OCI-LY3 (cell line): ENCODE results near the gene DHX15.

Experiments
- H2AFZ ChIP-seq: fragments of 200-600, 300-600 bp; shearing (Covaris generic); 2 replicates; pipeline ENCODE4 v1.6.0; 2014; ENCODE audit warnings: antibody characterized with exemption, low read depth, low read length
- H3K27ac ChIP-seq: fragments of 200-600, 300-600 bp; sonication (generic); 2 replicates; pipeline ENCODE4 v1.5.1; 2014; ENCODE audit warnings: mild to moderate bottlenecking, low read length, moderate library complexity, mixed read lengths
- H3K27me3 ChIP-seq: fragments of 200-600, 300-600 bp; sonication (generic); 2 replicates; pipeline ENCODE4 v1.6.1; 2014; ENCODE audit warnings: low read depth, low read length, mixed read lengths
- H3K36me3 ChIP-seq: fragments of 200-600, 300-600 bp; sonication (generic); replicated peaks from 2 replicates; pipeline ENCODE3; 2014; ENCODE audit warnings: low read depth, low read length, mixed read lengths
- H3K4me1 ChIP-seq: fragments of 300-600, 200-600 bp; sonication (generic); 2 replicates; pipeline ENCODE4 v1.6.1; 2014; ENCODE audit warnings: low read length, mixed read lengths
- H3K4me2 ChIP-seq: fragments of 200-600, 300-600 bp; sonication (generic); 2 replicates; pipeline ENCODE4 v1.6.1; 2014; ENCODE audit warnings: low read length, mixed read lengths
- H3K4me3 ChIP-seq: fragments of 300-600, 200-600 bp; sonication (generic); 2 replicates; pipeline ENCODE4 v1.5.1; 2014; ENCODE audit warnings: antibody characterized with exemption, mild to moderate bottlenecking, low read length, moderate library complexity
- H3K79me2 ChIP-seq: fragments of 300-600, 200-600 bp; shearing (Covaris generic); 2 replicates; pipeline ENCODE4 v1.6.1; 2014; ENCODE audit warnings: mild to moderate bottlenecking, low read length, mixed read lengths
- H3K9ac ChIP-seq: fragments of 300-600, 200-600 bp; shearing (Covaris generic); 2 replicates; pipeline ENCODE4 v1.6.0; 2014; ENCODE audit warnings: mild to moderate bottlenecking, low read length, moderate library complexity
- H3K9me3 ChIP-seq: fragments of 200-600, 300-600 bp; shearing (Covaris generic); 2 replicates; pipeline ENCODE4 v1.6.1; 2014; ENCODE audit warnings: low read length, mixed read lengths; ENCODE audit not compliant: insufficient read depth
- H4K20me1 ChIP-seq: fragments of 200-600, 300-600 bp; sonication (generic); 2 replicates; pipeline ENCODE4 v1.6.1; 2016; ENCODE audit warnings: low read length, mixed read lengths; ENCODE audit not compliant: insufficient read depth
- EZH2phosphoT487 ChIP-seq: fragments of 200-600 bp; shearing (Covaris generic); IDR thresholded peaks from 2 replicates; pipeline ENCODE4 v1.6.1; 2018; ENCODE audit warnings: antibody characterized with exemption, mixed run types, low read depth
- TF ChIP-seq, protein P1 (sequence below): fragments of 200-600, 300-600 bp; sonication (generic); IDR thresholded peaks from 2 replicates; pipeline ENCODE4 v1.5.1; 2014; ENCODE audit warnings: antibody characterized with exemption, low read length, low read depth

The DHX15 gene

GRCh38 chr4:24514808-24515207 is 69.5 kb downstream of the DHX15 start:
- peaks cover 15% of the 10 kb centered on the region for H3K79me2 ChIP-seq
- H3K27ac ChIP-seq: no peak overlapping the region
- no peaks in the 10 kb centered on the region for H3K27me3 ChIP-seq
- H3K4me2 ChIP-seq: no peak overlapping the region
- no peak overlapping the region for H3K9ac ChIP-seq
- no peak for TF ChIP-seq EZH2phosphoT487
- TF ChIP-seq, protein P1, sequence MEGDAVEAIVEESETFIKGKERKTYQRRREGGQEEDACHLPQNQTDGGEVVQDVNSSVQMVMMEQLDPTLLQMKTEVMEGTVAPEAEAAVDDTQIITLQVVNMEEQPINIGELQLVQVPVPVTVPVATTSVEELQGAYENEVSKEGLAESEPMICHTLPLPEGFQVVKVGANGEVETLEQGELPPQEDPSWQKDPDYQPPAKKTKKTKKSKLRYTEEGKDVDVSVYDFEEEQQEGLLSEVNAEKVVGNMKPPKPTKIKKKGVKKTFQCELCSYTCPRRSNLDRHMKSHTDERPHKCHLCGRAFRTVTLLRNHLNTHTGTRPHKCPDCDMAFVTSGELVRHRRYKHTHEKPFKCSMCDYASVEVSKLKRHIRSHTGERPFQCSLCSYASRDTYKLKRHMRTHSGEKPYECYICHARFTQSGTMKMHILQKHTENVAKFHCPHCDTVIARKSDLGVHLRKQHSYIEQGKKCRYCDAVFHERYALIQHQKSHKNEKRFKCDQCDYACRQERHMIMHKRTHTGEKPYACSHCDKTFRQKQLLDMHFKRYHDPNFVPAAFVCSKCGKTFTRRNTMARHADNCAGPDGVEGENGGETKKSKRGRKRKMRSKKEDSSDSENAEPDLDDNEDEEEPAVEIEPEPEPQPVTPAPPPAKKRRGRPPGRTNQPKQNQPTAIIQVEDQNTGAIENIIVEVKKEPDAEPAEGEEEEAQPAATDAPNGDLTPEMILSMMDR: peak; percentile 27; the same call in 1 of the 2 replicates
- no peaks in the 10 kb centered on the region for H3K4me1 ChIP-seq
- H2AFZ ChIP-seq: no peak overlapping the region
- peaks cover 54% of the 10 kb centered on the region for H3K36me3 ChIP-seq
- no peak overlapping the region for H3K4me3 ChIP-seq
- H3K9me3 ChIP-seq: no peaks in the 10 kb centered on the region
- H4K20me1 ChIP-seq: peaks cover 22% of the 10 kb centered on the region

DNA sequence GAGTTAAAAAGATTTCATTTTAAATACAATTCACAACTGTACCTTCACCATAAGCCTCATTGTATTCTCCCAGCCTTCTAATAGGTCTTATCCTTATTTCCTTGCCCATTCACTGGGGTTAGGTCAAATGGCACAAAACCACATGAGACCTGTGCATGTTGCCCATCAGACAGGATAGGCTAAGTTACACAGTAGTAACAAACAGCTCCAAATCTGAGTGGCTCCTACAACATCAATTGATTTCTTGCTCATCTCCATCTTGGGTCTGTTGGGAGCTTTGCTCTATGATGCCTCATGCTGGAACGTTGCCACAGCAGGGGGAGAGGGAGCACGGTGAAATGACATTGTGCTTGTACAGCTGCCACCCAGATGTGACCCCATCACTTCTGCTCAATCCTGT is 70.6 kb downstream of the DHX15 start:
- Histone ChIP-seq H3K36me3 (peaks cover 52% of the 10 kb centered on the region), H2AFZ (no peak overlapping the region), H3K27ac (no peak overlapping the region), H3K4me2 (no peak overlapping the region), H3K4me3 (no peak overlapping the region), H4K20me1 (peaks cover 19% of the 10 kb centered on the region), H3K9me3 (no peaks in the 10 kb centered on the region), H3K9ac (no peak overlapping the region), H3K79me2 (peaks cover 8% of the 10 kb centered on the region; the same call in 1 of the 2 replicates), H3K27me3 (no peaks in the 10 kb centered on the region), H3K4me1 (no peaks in the 10 kb centered on the region)
- no peak for TF ChIP-seq EZH2phosphoT487
- TF ChIP-seq, protein P1: no peak

- Histone ChIP-seq H3K36me3 (peaks cover 36% of the 10 kb centered on the region), H2AFZ (no peak overlapping the region), H3K9me3 (no peaks in the 10 kb centered on the region), H3K9ac (no peak overlapping the region), H3K4me1 (no peaks in the 10 kb centered on the region), H3K27me3 (no peaks in the 10 kb centered on the region), H3K4me3 (no peak overlapping the region), H4K20me1 (peaks cover 5% of the 10 kb centered on the region), H3K79me2 (no peaks in the 10 kb centered on the region), H3K27ac (no peak overlapping the region), H3K4me2 (no peak overlapping the region)
- no peak for TF ChIP-seq EZH2phosphoT487
- TF ChIP-seq, protein P1: no peak
Observed at GRCh38 chr4:24511371-24512063, 72.8 kb downstream of the DHX15 start.

GRCh38 chr4:24510091-24510490 is 74.3 kb downstream of the DHX15 start:
- Histone ChIP-seq H3K79me2 (no peaks in the 10 kb centered on the region), H3K27ac (no peak overlapping the region), H3K36me3 (peaks cover 31% of the 10 kb centered on the region), H3K9me3 (no peaks in the 10 kb centered on the region), H2AFZ (no peak overlapping the region), H3K4me3 (no peak overlapping the region), H4K20me1 (no peaks in the 10 kb centered on the region; the same call in 1 of the 2 replicates), H3K9ac (no peak overlapping the region), H3K4me2 (no peak overlapping the region), H3K4me1 (no peaks in the 10 kb centered on the region), H3K27me3 (no peaks in the 10 kb centered on the region)
- no peak for TF ChIP-seq EZH2phosphoT487
- TF ChIP-seq, protein P1: no peak
